GM12878 (cell line): ENCODE results near the gene CNGA4. TPM values are rescaled to one million over a fixed set of nuclear protein-coding genes. Genes with fewer than 3 reads are reported as not detected.
A peak's percentile ranks its signal among the peaks of the same experiment; 100 is the strongest.

Experiments
- ATAC-seq: fragments of 200-7000 bp; cut with Tn5 transposase; 3 replicates; pipeline ENCODE4 v1.9.1; 2020; ENCODE audit warnings: mild to moderate bottlenecking, moderate library complexity
- BruUV-seq: library from RNA; stranded (reverse); fragments of 400-500 nt; replicated peaks from 2 replicates; lab custom pipeline; 2021; lab: Mats Ljungman, UMichigan
- CTCF ChIA-PET: fragments of 300-600 bp; sonication (Branson Sonifier 250); formaldehyde crosslinking; extraction: SDS; loops from one replicate; lab custom pipeline; 2021; ENCODE audit warnings: inconsistent platforms; lab: Yijun Ruan, JAX
- POLR2A ChIA-PET: fragments of 350-600 bp; formaldehyde crosslinking; extraction: SDS; loops from one replicate; lab custom pipeline; 2021; ENCODE audit warnings: inconsistent platforms; lab: Charles Lee
- RAD21 ChIA-PET: fragments of 300-600 bp; sonication (Branson Sonifier 250); formaldehyde crosslinking; loops from one replicate; lab custom pipeline; 2023; ENCODE audit warnings: antibody characterized with exemption; ENCODE audit not compliant: unreplicated experiment; lab: Charles Lee
- SMC1A ChIA-PET: fragments of 300-600 bp; sonication (Branson Sonifier 250); formaldehyde crosslinking; loops from one replicate; lab custom pipeline; 2023; ENCODE audit not compliant: unreplicated experiment, uncharacterized antibody; lab: Charles Lee
- DNase-seq: peaks from one replicate; pipeline ENCODE4 v3.0.0-alpha.2; 2011; ENCODE audit warnings: low read depth, low spot score
- FAIRE-seq: peaks from 3 replicates; lab custom pipeline; 2011; peaks lifted over from hg19 to GRCh38; lab: Jason Lieb, UNC
- H2AFZ ChIP-seq: 2 replicates; pipeline ENCODE4 v1.6.0; 2011; ENCODE audit warnings: low read depth, low read length, control low read depth; ENCODE audit not compliant: control insufficient read depth
- H3K27ac ChIP-seq: 2 replicates; pipeline ENCODE4 v1.5.1; 2011; ENCODE audit warnings: control low read depth; ENCODE audit not compliant: control insufficient read depth, insufficient read depth
- H3K27me3 ChIP-seq, 2 experiments: replicated peaks in 1 of 2; 2 replicates each; pipeline versions ENCODE4 v1.6.0 to v1.6.1; 2011; ENCODE audit warnings: low read length in 1 of 2; ENCODE audit not compliant: control insufficient read depth in 2 of 2, insufficient read depth in 2 of 2
- H3K36me3 ChIP-seq, 2 experiments: 2 replicates each; pipeline ENCODE4 v1.5.1; 2011; ENCODE audit warnings: low read length in 1 of 2; ENCODE audit not compliant: control insufficient read depth in 2 of 2, insufficient read depth in 2 of 2
- H3K4me1 ChIP-seq: 2 replicates; pipeline ENCODE4 v1.6.1; 2011; ENCODE audit warnings: mild to moderate bottlenecking, low read length, moderate library complexity, mixed read lengths; ENCODE audit not compliant: control insufficient read depth, insufficient read depth
- H3K4me2 ChIP-seq: 2 replicates; pipeline ENCODE4 v1.6.0; 2011; ENCODE audit warnings: control low read depth; ENCODE audit not compliant: control insufficient read depth, insufficient read depth
- H3K4me3 ChIP-seq: fragments of 200-600 bp; sonication (generic); 2 replicates; pipeline ENCODE4 v1.5.1; 2016
- H3K79me2 ChIP-seq: 2 replicates; pipeline ENCODE4 v1.6.0; 2011; ENCODE audit warnings: low read length; ENCODE audit not compliant: control insufficient read depth, insufficient read depth
- H3K9ac ChIP-seq: 2 replicates; pipeline ENCODE4 v1.8.0; 2011; ENCODE audit warnings: low read length, control low read depth, mixed read lengths; ENCODE audit not compliant: control insufficient read depth, insufficient read depth
- H3K9me3 ChIP-seq: replicated peaks from 3 replicates; pipeline ENCODE4 v1.5.1; 2011; ENCODE audit warnings: mild to moderate bottlenecking, low read length; ENCODE audit not compliant: control insufficient read depth, insufficient read depth
- H4K20me1 ChIP-seq: 2 replicates; pipeline ENCODE4 v1.6.0; 2011; ENCODE audit not compliant: control insufficient read depth, insufficient read depth
- ASH2L ChIP-seq: fragments of 300-600, 200-600 bp; sonication (generic); IDR thresholded peaks from 2 replicates; pipeline ENCODE4 v1.6.1; 2017; ENCODE audit warnings: low read depth, mild to moderate bottlenecking, borderline replicate concordance
- ATF7 ChIP-seq: fragments of 450-650 bp; IDR thresholded peaks from 2 replicates; pipeline ENCODE4 v1.6.1; 2016; ENCODE audit warnings: low read depth, mild to moderate bottlenecking
- CHD4 ChIP-seq: fragments of 200-600 bp; sonication (generic); IDR thresholded peaks from 2 replicates; pipeline ENCODE4 v1.6.1; 2016; ENCODE audit warnings: mild to moderate bottlenecking
- DPF2 ChIP-seq: fragments of 450-650 bp; IDR thresholded peaks from 2 replicates; pipeline ENCODE4 v1.6.1; 2017; ENCODE audit warnings: mild to moderate bottlenecking
- IKZF1 ChIP-seq: fragments of 450-650 bp; conservative IDR thresholded peaks from 2 replicates; pipeline ENCODE4 v1.6.1; 2017; ENCODE audit warnings: antibody characterized with exemption, mild to moderate bottlenecking
- JUND ChIP-seq: IDR thresholded peaks from 2 replicates; pipeline ENCODE4 v1.6.1; 2012; ENCODE audit warnings: low read depth, mild to moderate bottlenecking, low read length, improper control_type of control experiment, moderate library complexity
- MEF2B ChIP-seq: fragments of 450-650 bp; IDR thresholded peaks from 2 replicates; pipeline ENCODE4 v1.6.1; 2018; ENCODE audit warnings: mild to moderate bottlenecking, moderate library complexity; ENCODE audit not compliant: partially characterized antibody, poor library complexity, severe bottlenecking
- PML ChIP-seq: IDR thresholded peaks from 2 replicates; pipeline ENCODE4 v1.6.1; 2012; ENCODE audit warnings: low read length, inconsistent platforms
- PRDM15 ChIP-seq: fragments of 450-650 bp; formaldehyde crosslinking; IDR thresholded peaks from 2 replicates; pipeline ENCODE4 v1.4.0; 2020; ENCODE audit warnings: mild to moderate bottlenecking, moderate library complexity
- RAD51 ChIP-seq: fragments of 450-650 bp; IDR thresholded peaks from 2 replicates; pipeline ENCODE4 v1.6.1; 2016; ENCODE audit warnings: moderate library complexity, mild to moderate bottlenecking, inconsistent platforms
- RUNX3 ChIP-seq: IDR thresholded peaks from 2 replicates; pipeline ENCODE4 v1.6.1; 2012; ENCODE audit warnings: low read length, inconsistent platforms
- SMARCA5 ChIP-seq: fragments of 450-650 bp; IDR thresholded peaks from 2 replicates; pipeline ENCODE4 v1.6.1; 2017; ENCODE audit warnings: mild to moderate bottlenecking
- SPI1 ChIP-seq: IDR thresholded peaks from 2 replicates; pipeline ENCODE4 v1.6.1; 2011; ENCODE audit warnings: low read depth, mild to moderate bottlenecking, low read length, moderate library complexity, borderline replicate concordance; ENCODE audit not compliant: insufficient read depth
- WRNIP1 ChIP-seq: IDR thresholded peaks from 2 replicates; pipeline ENCODE4 v1.6.1; 2011; ENCODE audit warnings: low read depth, low read length, improper control_type of control experiment, borderline replicate concordance
- WGBS: methylation state at CpG from one replicate; pipeline ENCODE4 v1.1.6; 2016; ENCODE audit warnings: low lambda C conversion rate; ENCODE audit not compliant: insufficient replicate concordance, insufficient coverage; ENCODE audit errors: missing lambda C conversion rate; 5-methylcytosine and 5-hydroxymethylcytosine counted together
- in situ Hi-C: fragments of 300-500 bp; cut with MboI; formaldehyde crosslinking; loops from 9 replicates; pipeline ENCODE4 v1.14.3; 2018; ENCODE audit warnings: mixed read lengths
- intact Hi-C: fragments of 100-400 bp; cut with micrococcal nuclease; formaldehyde crosslinking; loops from one replicate; pipeline ENCODE4 v1.14.2; 2022; ENCODE audit not compliant: unreplicated experiment
- polyA plus RNA-seq, 11 experiments: library from polyadenylated mRNA; depleted of rRNA in 4 of 11; unstranded in 6 of 11; stranded (reverse) in 5 of 11; fragments of >200 nt; fragmentation: Nextera tagmentation in 4 of 11; fragmentation: Illumina TruSeq in 1 of 11; extraction: Ambion mirVana in 4 of 11; extraction: Trizol in 1 of 11; gene quantifications; 1 replicate in 1 of 11; 2 replicates in 10 of 11; pipeline versions ENCODE4 v1.2.1 to v1.2.3, GENCODE V29; 2011 to 2016; ENCODE audit warnings: inconsistent platforms in 2 of 11, missing spikeins in 2 of 11, low read depth in 1 of 11
- total RNA-seq, 4 experiments: library from RNA; depleted of rRNA in 3 of 4; stranded (reverse); fragments of >200 nt in 3 of 4; fragmentation: Illumina TruSeq in 1 of 4; extraction: Trizol in 1 of 4; gene quantifications; 2 replicates each; pipeline versions ENCODE4 v1.2.1 to v1.2.3, GENCODE V29; 2013 to 2021
- TF ChIP-seq, protein P1 (sequence below): IDR thresholded peaks from 2 replicates; pipeline ENCODE4 v1.6.1; 2011; ENCODE audit warnings: low read depth, low read length, improper control_type of control experiment, borderline replicate concordance
- TF ChIP-seq, protein P2 (sequence below): fragments of 450-650 bp; IDR thresholded peaks from 2 replicates; pipeline ENCODE4 v1.6.1; 2017; ENCODE audit warnings: low read depth, mild to moderate bottlenecking, moderate library complexity
- TF ChIP-seq, protein P3 (sequence below): fragments of 450-650 bp; IDR thresholded peaks from 2 replicates; pipeline ENCODE4 v1.6.1; 2016; ENCODE audit warnings: mild to moderate bottlenecking

The CNGA4 gene
- total and polyA plus RNA-seq, 10 of the 15 experiments (the other 5 are each of a cell fraction or from before 2014, with no cell fraction given) = 0.05 to 0.26 (median 0.07) TPM; not detected in 5

DNA sequence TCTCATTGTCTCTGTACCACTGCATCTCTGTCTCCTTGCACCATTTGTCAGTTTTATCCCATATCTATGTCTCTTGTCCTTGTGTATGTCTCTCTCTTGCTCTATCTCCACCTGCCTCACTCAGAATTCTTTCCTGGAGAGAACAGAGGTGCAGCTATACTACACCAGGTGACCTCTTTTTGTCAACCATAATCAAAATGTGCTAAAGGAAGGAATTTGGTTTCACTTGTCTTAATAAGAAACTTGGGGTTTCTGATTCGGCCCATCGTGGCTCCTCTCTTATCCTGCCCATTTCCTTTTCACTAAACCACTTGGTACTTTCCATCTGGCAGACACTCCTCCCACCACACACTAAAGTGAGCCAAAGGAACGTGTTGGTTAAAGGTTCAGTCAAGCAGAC lies 35.6 kb upstream of the CNGA4 start:
- peak; percentile 56 for FAIRE-seq
- RAD21 ChIA-PET = no interaction called here
- TF ChIP-seq ATF7 = no peak
- TF ChIP-seq SPI1 = peak; percentile 34; the same call in 1 of the 2 replicates
- no peak for TF ChIP-seq ASH2L
- TF ChIP-seq, protein P1, sequence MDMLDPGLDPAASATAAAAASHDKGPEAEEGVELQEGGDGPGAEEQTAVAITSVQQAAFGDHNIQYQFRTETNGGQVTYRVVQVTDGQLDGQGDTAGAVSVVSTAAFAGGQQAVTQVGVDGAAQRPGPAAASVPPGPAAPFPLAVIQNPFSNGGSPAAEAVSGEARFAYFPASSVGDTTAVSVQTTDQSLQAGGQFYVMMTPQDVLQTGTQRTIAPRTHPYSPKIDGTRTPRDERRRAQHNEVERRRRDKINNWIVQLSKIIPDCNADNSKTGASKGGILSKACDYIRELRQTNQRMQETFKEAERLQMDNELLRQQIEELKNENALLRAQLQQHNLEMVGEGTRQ = no peak
- TF ChIP-seq RUNX3 = peak; percentile 57
- 0 out of 2 replicates have a peak, but pooled peaks have one; percentile 19 for TF ChIP-seq DPF2
- TF ChIP-seq IKZF1 = peak; percentile 65
- TF ChIP-seq PRDM15 (CRISPR knock-in tag) = no peak
- no peak for TF ChIP-seq WRNIP1
- TF ChIP-seq CHD4 = no peak
- no peak for TF ChIP-seq JUND
- no peak for TF ChIP-seq PML
- TF ChIP-seq, protein P2, sequence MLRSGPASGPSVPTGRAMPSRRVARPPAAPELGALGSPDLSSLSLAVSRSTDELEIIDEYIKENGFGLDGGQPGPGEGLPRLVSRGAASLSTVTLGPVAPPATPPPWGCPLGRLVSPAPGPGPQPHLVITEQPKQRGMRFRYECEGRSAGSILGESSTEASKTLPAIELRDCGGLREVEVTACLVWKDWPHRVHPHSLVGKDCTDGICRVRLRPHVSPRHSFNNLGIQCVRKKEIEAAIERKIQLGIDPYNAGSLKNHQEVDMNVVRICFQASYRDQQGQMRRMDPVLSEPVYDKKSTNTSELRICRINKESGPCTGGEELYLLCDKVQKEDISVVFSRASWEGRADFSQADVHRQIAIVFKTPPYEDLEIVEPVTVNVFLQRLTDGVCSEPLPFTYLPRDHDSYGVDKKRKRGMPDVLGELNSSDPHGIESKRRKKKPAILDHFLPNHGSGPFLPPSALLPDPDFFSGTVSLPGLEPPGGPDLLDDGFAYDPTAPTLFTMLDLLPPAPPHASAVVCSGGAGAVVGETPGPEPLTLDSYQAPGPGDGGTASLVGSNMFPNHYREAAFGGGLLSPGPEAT = peak; percentile 84
- TF ChIP-seq, protein P3, sequence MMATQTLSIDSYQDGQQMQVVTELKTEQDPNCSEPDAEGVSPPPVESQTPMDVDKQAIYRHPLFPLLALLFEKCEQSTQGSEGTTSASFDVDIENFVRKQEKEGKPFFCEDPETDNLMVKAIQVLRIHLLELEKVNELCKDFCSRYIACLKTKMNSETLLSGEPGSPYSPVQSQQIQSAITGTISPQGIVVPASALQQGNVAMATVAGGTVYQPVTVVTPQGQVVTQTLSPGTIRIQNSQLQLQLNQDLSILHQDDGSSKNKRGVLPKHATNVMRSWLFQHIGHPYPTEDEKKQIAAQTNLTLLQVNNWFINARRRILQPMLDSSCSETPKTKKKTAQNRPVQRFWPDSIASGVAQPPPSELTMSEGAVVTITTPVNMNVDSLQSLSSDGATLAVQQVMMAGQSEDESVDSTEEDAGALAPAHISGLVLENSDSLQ = no peak
- TF ChIP-seq MEF2B = peak; percentile 17
- TF ChIP-seq SMARCA5 = no peak
- TF ChIP-seq RAD51 = peak; percentile 33; the same call in 1 of the 2 replicates

More for the DNA sequence above, 35.6 kb upstream of the CNGA4 start:
- no peaks in the 10 kb centered on the region; a peak in 1 of 4 replicates for H3K36me3 ChIP-seq
- no peak overlapping the region for H2AFZ ChIP-seq
- BruUV-seq = no TSS peak
- H3K9me3 ChIP-seq = no peaks in the 10 kb centered on the region
- in situ Hi-C loops (no loop called here), intact Hi-C loops (no loop called here)
- DNase-seq (peak; percentile 58), ATAC-seq (peak; percentile 86)
- no peaks in the 10 kb centered on the region for H4K20me1 ChIP-seq
- H3K27ac ChIP-seq = 0 out of 2 replicates have a peak overlapping the region, but pooled peaks have one; percentile 0
- no peaks in the 10 kb centered on the region for H3K27me3 ChIP-seq
- no peak overlapping the region for H3K9ac ChIP-seq
- WGBS = 2% methylated on average over 3 of the region's 3 CpGs
- ChIA-PET POLR2A (no interaction called here), CTCF (interaction anchor here (1.0 to 1.7 kb wide), 3 partner anchors 48 to 96 kb away, joined by 3 to 7 read pairs (median 3); no protein-coding TSS in a partner anchor), SMC1A (interaction anchor here (0.8 to 2.7 kb wide), 4 partner anchors 12 to 159 kb away, joined by 3 to 12 read pairs (median 4); partner anchors contain the start of gene FHIP1B)
- H3K79me2 ChIP-seq = no peaks in the 10 kb centered on the region
- H3K4me1 ChIP-seq = peaks cover 9% of the 10 kb centered on the region
- H3K4me3 ChIP-seq = no peak overlapping the region
- no peak overlapping the region for H3K4me2 ChIP-seq
